Type B pancreatic cell (in vitro differentiated cells): ENCODE results near the gene TMEM253. TPM values are rescaled to one million over a fixed set of nuclear protein-coding genes. Genes with fewer than 3 reads are reported as not detected.

Experiments used
- DNase-seq: peaks from one replicate; pipeline ENCODE4 v3.0.0; 2021; ENCODE audit warnings: mixed read lengths; ENCODE audit not compliant: unreplicated experiment; ENCODE audit errors: extremely low spot score
- H3K27ac Mint-ChIP-seq: 2 replicates; pipeline ENCODE4 v1.8.0; 2021; ENCODE audit warnings: mild to moderate bottlenecking, mixed read lengths
- H3K27me3 Mint-ChIP-seq: 2 replicates; pipeline ENCODE4 v1.8.0; 2021; ENCODE audit warnings: mixed read lengths
- H3K36me3 Mint-ChIP-seq: 2 replicates; pipeline ENCODE4 v1.8.0; 2021; ENCODE audit warnings: mixed read lengths
- H3K4me1 Mint-ChIP-seq: one replicate; pipeline ENCODE4 v1.8.0; 2021; ENCODE audit warnings: mixed read lengths; ENCODE audit not compliant: unreplicated experiment
- H3K4me3 Mint-ChIP-seq: 2 replicates; pipeline ENCODE4 v1.8.0; 2021; ENCODE audit warnings: mild to moderate bottlenecking, mixed read lengths
- H3K9me3 Mint-ChIP-seq: 2 replicates; pipeline ENCODE4 v1.8.0; 2021; ENCODE audit warnings: mixed read lengths
- CTCF ChIP-seq: fragments of 200-600 bp; sonication (generic); conservative IDR thresholded peaks from 2 replicates; pipeline ENCODE4 v1.5.0; 2021; ENCODE audit warnings: antibody characterized with exemption, mild to moderate bottlenecking
- total RNA-seq: library from RNA; stranded (reverse); gene quantifications from 2 replicates; pipeline ENCODE4 v1.2.1, GENCODE V29; 2021; ENCODE audit warnings: low replicate concordance

Gene TMEM253
- total RNA-seq, 1 donor from 2014 or later, result 1.8 TPM

GRCh38 chr14:21098076-21098891 is 2.6 kb upstream of the TMEM253 start, which contains the start of gene ZNF219:
TSS of gene ZNF219 (minus strand) at chr14:21098655. CDS start at chr14:21093591, 5,064 bp downstream.
- Mint-ChIP-seq H3K9me3 (no peaks in the 10 kb centered on the region), H3K4me3 (peak within 1 kb of the TSS; percentile 93), H3K27me3 (no peaks in the 10 kb centered on the region), H3K36me3 (no peaks in the 10 kb centered on the region), H3K4me1 (peaks cover 60% of the 10 kb centered on the region), H3K27ac (peak within 1 kb of the TSS; percentile 95)
- peak; percentile 30 for TF ChIP-seq CTCF
- DNase-seq, result no peak

- TF ChIP-seq CTCF, result no peak
- no peaks in the 10 kb centered on the region for H3K36me3 Mint-ChIP-seq
- peak overlapping the region; percentile 91 for H3K27ac Mint-ChIP-seq
- no peaks in the 10 kb centered on the region for H3K9me3 Mint-ChIP-seq
- H3K4me3 Mint-ChIP-seq, result peak overlapping the region; percentile 92
- no peak for DNase-seq
- H3K4me1 Mint-ChIP-seq, result peaks cover 56% of the 10 kb centered on the region
- no peaks in the 10 kb centered on the region for H3K27me3 Mint-ChIP-seq
These were observed 1.8 kb upstream of the TMEM253 start for GRCh38 chr14:21098892-21099595.

GRCh38 chr14:21099596-21099985 is 1.3 kb upstream of the TMEM253 start:
- H3K27ac Mint-ChIP-seq, result peak overlapping the region; percentile 91
- peak overlapping the region; percentile 92 for H3K4me3 Mint-ChIP-seq
- TF ChIP-seq CTCF, result no peak
- peaks cover 56% of the 10 kb centered on the region for H3K4me1 Mint-ChIP-seq
- no peaks in the 10 kb centered on the region for H3K27me3 Mint-ChIP-seq
- no peaks in the 10 kb centered on the region for H3K9me3 Mint-ChIP-seq
- DNase-seq, result no peak
- H3K36me3 Mint-ChIP-seq, result no peaks in the 10 kb centered on the region

GRCh38 chr14:21101802-21102413 is 1.0 kb downstream of the TMEM253 start:
- TF ChIP-seq CTCF, result no peak
- DNase-seq, result no peak
- peak overlapping the region; percentile 94 for H3K4me3 Mint-ChIP-seq
- peaks cover 58% of the 10 kb centered on the region for H3K4me1 Mint-ChIP-seq
- no peaks in the 10 kb centered on the region for H3K27me3 Mint-ChIP-seq
- peak overlapping the region; percentile 96 for H3K27ac Mint-ChIP-seq
- H3K9me3 Mint-ChIP-seq, result no peaks in the 10 kb centered on the region
- no peaks in the 10 kb centered on the region for H3K36me3 Mint-ChIP-seq

- H3K9me3 Mint-ChIP-seq, result no peaks in the 10 kb centered on the region
- no peaks in the 10 kb centered on the region for H3K36me3 Mint-ChIP-seq
- peaks cover 61% of the 10 kb centered on the region for H3K4me1 Mint-ChIP-seq
- no peak for TF ChIP-seq CTCF
- H3K27ac Mint-ChIP-seq, result peak overlapping the region; percentile 96
- H3K27me3 Mint-ChIP-seq, result no peaks in the 10 kb centered on the region
- peak overlapping the region; percentile 94 for H3K4me3 Mint-ChIP-seq
- no peak for DNase-seq
These were observed 1.9 kb downstream of the TMEM253 start for GRCh38 chr14:21102521-21103410.
